ENCODE data around the gene ATL1.

ATL1 gene

DNA sequence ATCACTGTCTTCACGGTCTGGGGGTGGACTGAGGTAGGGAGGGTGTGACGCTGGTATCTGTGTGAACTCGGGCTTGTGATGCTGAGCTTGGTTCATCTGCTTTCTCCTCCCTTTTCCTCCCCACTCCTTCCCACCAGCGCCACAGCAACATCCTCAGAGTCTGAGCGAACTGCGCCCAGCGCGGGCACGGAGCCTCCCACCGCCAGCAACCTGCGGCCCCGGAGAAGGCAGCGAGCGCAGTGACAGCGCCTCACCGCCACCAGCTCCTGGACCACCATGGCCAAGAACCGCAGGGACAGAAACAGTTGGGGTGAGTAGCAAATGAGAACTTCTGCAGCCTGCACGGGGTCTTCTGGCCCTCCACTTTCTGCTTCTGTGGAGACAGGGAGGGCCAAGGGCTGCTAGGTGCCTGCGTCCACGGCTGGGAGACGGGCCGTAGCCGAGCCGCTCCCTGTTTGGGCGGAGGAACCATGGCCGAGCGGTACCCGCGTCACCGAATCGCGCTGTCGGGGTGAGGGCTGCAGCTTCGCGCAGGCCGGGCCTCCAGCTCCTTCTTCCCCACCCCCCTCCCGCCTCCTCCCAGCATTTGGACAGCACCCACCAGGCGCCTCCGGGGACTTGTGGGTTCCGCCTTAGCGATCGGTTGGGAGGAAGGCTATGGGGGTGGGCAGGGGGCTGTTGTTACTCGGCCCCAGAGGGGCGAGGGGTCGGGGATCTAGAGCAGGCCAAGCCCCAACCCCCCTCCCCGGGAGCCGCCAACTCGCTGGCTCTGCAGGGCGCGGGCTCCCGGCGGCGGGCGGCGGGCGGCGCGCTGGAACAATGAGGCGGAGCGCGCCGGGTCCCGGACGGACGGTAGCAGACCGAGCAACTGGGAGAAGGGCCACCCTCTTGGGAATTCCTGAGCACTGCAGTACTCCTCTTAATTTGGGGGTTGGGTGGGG lies at the start of gene ATL1:
Gene ATL1, plus strand, starts transcription at position 156 of the 941 bp plus-strand sequence. Its CDS starts 121 bp downstream, at position 277.
- peak; percentile 59 for DNase-seq (ENCODE audit: low spot score)

DNA sequence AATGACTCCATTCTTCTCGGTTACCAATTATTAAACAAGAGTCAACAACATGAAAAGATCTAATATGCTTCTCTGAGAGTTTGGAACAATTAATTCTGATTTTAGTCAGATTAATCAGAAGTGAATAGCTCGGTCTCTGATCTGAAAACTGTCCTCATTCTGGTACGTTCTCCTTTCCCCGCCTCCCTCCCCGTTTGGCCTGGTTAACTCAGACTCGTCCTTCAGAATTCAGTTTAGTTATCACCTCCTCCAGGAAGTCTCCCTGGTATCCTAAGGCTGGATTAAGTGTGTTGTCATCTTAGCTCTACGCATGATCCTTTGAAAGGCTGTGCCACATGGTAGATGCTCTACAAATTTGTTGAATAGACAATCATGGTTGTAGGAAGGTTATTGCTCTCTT lies 49.8 kb upstream of the ATL1 start:
- no peak for DNase-seq (ENCODE audit: low spot score)

- DNase-seq (ENCODE audit: low spot score), result no peak
These were observed 47.5 kb upstream of the ATL1 start for GRCh38 chr14:50512463-50512862.

- no peak for DNase-seq (ENCODE audit: low spot score)
These were observed 43.9 kb upstream of the ATL1 start for GRCh38 chr14:50516091-50516490.

- DNase-seq (ENCODE audit: low spot score), result peak; percentile 64
These were observed 38.8 kb upstream of the ATL1 start for GRCh38 chr14:50520947-50521815.

DNA sequence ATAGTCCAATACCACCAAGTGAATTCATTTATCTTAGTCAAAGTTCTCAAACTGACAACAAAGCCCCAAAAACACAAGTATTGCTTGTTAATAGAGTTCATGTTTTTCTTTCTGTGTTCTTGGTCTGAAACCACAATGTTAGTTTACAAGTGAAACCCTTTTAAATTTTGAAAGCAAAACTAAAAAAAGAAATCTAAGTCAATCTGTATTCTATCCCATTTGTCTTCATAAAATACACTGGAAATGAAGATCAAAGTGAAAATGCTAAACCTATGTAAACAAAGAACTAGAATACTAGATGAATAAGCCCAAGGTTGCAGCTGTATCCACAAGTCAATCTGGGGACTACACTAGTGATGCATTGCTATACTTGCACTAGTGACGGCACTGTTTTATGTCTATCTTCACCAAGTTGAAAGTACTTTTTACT lies 38.0 kb upstream of the ATL1 start:
- DNase-seq (ENCODE audit: low spot score), result no peak

GRCh38 chr14:50523271-50524041 lies 36.5 kb upstream of the ATL1 start:
- peak; percentile 57 for DNase-seq (ENCODE audit: low spot score)

DNA sequence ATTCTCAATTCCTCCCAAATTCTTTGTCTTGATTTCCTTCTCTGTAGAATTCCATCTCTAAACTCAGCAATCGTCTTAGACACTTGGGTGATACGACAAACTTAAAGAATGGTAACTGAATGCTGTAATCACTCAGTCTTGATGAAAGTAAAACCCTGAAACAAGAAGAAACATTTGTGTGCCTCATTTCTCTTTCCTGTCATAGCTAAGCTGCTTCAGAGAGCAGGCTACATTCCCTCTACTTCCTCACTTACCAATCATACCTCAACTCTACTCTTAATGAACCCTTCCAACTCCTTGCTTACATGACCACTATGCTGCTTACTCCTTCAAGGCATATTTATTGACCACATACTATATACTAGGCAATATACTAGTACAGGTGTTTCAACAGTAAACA lies 35.9 kb upstream of the ATL1 start:
- no peak for DNase-seq (ENCODE audit: low spot score)

DNA sequence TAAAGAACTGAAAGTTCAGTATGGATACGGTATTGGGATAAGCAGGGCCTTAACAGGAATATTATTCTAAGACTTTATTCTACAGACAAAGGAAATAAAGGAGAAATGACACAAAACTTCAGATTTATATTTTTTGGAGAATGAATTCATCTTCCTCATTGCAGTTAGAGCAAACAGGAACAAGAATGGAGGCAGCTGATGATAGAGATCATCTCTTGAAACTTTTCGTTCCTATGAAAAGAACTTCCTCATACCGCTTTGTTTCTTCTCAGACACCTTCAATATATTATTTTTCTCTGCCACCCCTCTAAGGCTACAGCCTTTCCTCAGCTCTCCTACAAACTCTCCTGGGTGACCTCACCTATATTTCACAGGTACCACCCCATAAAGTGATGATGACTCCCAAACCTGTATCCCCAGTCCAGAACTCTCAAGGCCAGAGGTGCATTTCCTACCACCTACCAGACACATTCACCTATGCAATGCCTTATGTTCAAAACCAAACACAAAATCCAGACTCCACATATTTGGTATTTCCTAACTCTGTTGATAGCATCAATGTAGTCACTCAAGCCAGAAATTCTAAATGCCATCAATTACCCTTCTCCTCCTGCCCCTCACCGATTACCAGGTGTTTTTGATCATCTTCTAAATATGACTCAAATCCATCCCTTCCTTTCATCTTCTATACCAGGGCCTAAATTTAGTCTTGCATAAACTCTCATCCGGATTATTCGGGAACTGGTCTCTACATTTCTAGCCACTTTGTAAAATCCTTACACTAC lies 35.0 kb upstream of the ATL1 start:
- no peak for DNase-seq (ENCODE audit: low spot score)

- peak; percentile 39 for DNase-seq (ENCODE audit: low spot score)
These were observed 31.9 kb upstream of the ATL1 start for GRCh38 chr14:50528000-50528399.

DNA sequence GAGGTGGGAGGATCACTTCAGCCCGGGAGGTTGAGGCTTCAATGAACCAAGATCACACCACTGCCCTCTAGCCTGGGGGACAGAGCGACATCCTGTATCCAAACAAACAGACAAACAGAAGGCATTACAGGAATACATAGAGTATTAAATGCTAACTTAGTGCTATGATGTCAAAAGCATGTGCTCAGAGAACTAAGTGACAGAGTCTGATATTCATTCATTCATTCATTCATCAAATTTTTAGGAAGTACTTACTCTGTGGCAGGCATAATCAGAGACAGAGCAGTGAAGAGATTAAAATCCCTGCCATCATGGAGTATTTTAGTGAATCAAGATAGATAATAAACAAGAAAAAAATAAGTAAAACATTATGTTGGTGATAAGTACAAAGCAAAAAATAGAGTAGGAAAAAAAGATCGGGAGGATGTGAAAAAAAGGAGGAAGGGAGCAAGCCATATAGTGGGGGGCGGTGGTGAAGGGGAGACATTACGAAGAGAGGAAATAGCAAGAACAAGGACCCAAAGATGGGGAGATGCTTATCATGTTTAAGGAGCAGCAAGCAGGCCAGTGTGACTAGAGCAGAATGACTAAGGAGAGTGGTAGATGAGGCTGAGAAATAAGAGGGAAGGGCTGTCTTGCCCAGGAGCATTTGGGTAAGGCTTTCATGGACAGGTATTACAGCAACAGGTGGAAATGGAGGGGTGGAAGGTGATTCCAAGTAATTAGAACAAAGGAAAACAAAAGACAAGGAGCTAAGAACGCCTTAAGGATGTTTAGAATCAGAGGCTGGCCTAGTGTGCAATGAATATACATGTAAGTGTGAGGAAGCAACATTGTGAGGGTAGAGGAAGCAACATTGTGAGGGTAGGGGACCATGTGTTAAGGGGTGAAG lies 30.4 kb upstream of the ATL1 start:
- peak; percentile 17 for DNase-seq (ENCODE audit: low spot score)

DNA sequence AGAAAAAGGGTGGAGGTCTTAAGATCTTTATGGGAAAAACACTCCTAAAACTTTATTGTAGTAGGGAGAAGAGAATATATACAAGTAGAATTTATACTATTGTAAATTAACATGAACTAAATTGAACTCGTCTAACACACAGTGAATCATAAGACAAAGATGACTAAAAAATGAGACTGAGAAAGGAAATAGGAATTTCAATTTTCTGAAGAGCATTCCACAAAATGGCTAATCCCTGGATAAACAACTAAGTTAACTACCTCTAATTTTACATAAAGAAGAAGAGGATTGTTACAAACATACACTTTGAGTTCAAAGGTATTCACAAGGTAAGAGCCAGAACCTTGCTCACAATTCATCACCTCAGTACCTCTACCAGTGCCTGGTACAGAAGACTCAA lies 29.6 kb upstream of the ATL1 start:
- DNase-seq (ENCODE audit: low spot score), result peak; percentile 57

DNA sequence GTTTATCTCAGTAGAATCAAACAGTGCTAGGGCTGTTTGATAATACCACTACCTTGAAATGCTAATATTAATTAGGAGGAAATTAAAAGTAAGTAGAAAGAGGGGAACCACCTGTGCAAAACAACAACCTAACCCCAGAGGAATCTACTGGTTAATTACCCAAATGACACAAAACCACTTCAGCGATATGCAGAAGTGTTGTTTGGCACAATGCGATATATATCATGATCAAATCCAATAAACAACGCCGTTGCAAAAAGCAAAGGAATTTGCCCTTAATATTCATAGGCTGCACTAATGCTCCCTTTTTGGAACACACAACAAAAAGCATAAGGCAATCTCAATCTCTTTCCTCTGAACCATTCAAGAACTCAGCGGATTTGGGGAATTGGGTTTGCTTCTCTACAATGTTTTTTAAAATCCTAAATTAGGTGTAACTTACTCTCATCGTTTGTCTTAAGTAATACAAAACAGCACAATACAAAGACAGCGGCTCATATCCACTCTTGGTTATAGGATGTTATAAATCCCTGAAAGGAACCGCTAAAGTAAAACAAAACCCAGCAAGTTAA lies 29.1 kb upstream of the ATL1 start:
- DNase-seq (ENCODE audit: low spot score), result no peak

GRCh38 chr14:50531595-50532501 lies 28.1 kb upstream of the ATL1 start:
- peak; percentile 46 for DNase-seq (ENCODE audit: low spot score)

GRCh38 chr14:50532502-50533240 lies 27.3 kb upstream of the ATL1 start, which contains the start of gene MAP4K5:
Gene MAP4K5, minus strand, starts transcription at chr14:50532569. Its CDS starts 520 bp downstream, at chr14:50532049.
- DNase-seq (ENCODE audit: low spot score), result peak; percentile 94

GRCh38 chr14:50533241-50533705 lies 26.7 kb upstream of the ATL1 start:
- DNase-seq (ENCODE audit: low spot score), result no peak

GRCh38 chr14:50533806-50534205 lies 26.1 kb upstream of the ATL1 start:
- peak; percentile 16 for DNase-seq (ENCODE audit: low spot score)

DNA sequence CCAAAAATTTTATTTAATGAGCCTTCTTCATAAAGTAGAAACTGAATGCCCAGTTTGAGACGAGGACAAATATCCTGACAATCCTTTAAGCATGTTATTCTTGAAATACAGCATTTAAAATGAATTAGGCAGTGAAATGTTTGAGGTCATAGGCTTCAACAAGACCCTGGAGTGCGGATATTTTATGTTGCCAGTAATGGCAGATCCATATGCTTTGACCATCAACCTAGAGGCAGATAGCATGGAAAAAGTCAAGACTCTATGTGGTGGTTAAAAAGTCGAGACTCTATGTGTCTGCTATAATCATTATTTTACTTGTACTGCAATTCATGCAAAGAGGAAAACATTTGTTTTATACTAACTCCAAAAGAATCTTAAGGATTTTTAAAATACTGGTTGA lies 25.5 kb upstream of the ATL1 start:
- no peak for DNase-seq (ENCODE audit: low spot score)

All from kidney tubule cell (primary cell).